NCI-H510A treated with DMSO at 0.1 percent for 48 hours (cell line): ENCODE data around the gene PERP.

Source experiments
- DNase-seq: peaks from one replicate; lab custom pipeline; 2025; lab: John Stamatoyannopoulos, UW

PERP gene

GRCh38 chr6:138044972-138045371 lies 62.2 kb downstream of the PERP start:
- no peak for DNase-seq

GRCh38 chr6:138044458-138044857 lies 62.8 kb downstream of the PERP start:
- no peak for DNase-seq
